NCI-H748 (cell line): ENCODE data around the gene TNFRSF1B.
A peak's percentile ranks its signal among the peaks of the same experiment; 100 is the strongest.
"Not testable (repeated sequence)": the region's sequence is repeated elsewhere in the genome, so short reads cannot be mapped to it uniquely, and the experiment has no call there.

ENCODE experiments used
- DNase-seq: peaks from one replicate; lab custom pipeline; 2025; ENCODE audit not compliant: unreplicated experiment; lab: John Stamatoyannopoulos, UW

Gene TNFRSF1B

GRCh38 chr1:12209495-12209832 lies 42.7 kb downstream of the TNFRSF1B start:
- DNase-seq: no peak

GRCh38 chr1:12215118-12215961 lies 48.5 kb downstream of the TNFRSF1B start:
- no peak for DNase-seq

GRCh38 chr1:12219800-12220199 lies 53.0 kb downstream of the TNFRSF1B start:
- DNase-seq: no peak

GRCh38 chr1:12220890-12221289 lies 54.1 kb downstream of the TNFRSF1B start:
- no peak for DNase-seq

GRCh38 chr1:12222700-12223099 lies 55.9 kb downstream of the TNFRSF1B start:
- DNase-seq: not testable (repeated sequence)

- DNase-seq: not testable (repeated sequence)
These were observed 57.3 kb downstream of the TNFRSF1B start for GRCh38 chr1:12224092-12224491.

GRCh38 chr1:12228979-12229378 lies 62.2 kb downstream of the TNFRSF1B start:
- DNase-seq: no peak

- DNase-seq: no peak
These were observed 62.6 kb downstream of the TNFRSF1B start for GRCh38 chr1:12229386-12229834.

GRCh38 chr1:12229835-12230548 lies 63.2 kb downstream of the TNFRSF1B start, which contains the start of gene VPS13D:
VPS13D (plus strand) TSS chr1:12230030; CDS start chr1:12234267, 4,237 bp downstream.
- peak; percentile 70 for DNase-seq

GRCh38 chr1:12230549-12231275 lies 63.9 kb downstream of the TNFRSF1B start:
- no peak for DNase-seq

GRCh38 chr1:12231276-12231595 lies 64.4 kb downstream of the TNFRSF1B start:
- no peak for DNase-seq

GRCh38 chr1:12232221-12232620 lies 65.4 kb downstream of the TNFRSF1B start:
- DNase-seq: no peak

GRCh38 chr1:12244078-12244477 lies 77.3 kb downstream of the TNFRSF1B start:
- no peak for DNase-seq

GRCh38 chr1:12244585-12244984 lies 77.8 kb downstream of the TNFRSF1B start:
- DNase-seq: no peak

- no peak for DNase-seq
These were observed 78.3 kb downstream of the TNFRSF1B start for GRCh38 chr1:12245116-12245515.

- no peak for DNase-seq
These were observed 78.9 kb downstream of the TNFRSF1B start for GRCh38 chr1:12245733-12246132.

GRCh38 chr1:12246584-12246983 lies 79.8 kb downstream of the TNFRSF1B start:
- no peak for DNase-seq

- DNase-seq: no peak
These were observed 82.4 kb downstream of the TNFRSF1B start for GRCh38 chr1:12249181-12249580.

- no peak for DNase-seq
These were observed 83.0 kb downstream of the TNFRSF1B start for GRCh38 chr1:12249748-12250147.

- DNase-seq: no peak
These were observed 84.7 kb downstream of the TNFRSF1B start for GRCh38 chr1:12251442-12251841.

- DNase-seq: no peak
These were observed 89.1 kb downstream of the TNFRSF1B start for GRCh38 chr1:12255913-12256312.

- no peak for DNase-seq
These were observed 91.5 kb downstream of the TNFRSF1B start for GRCh38 chr1:12258272-12258671.
